Measurements from ENCODE around the gene PPP4R3B.
"Not testable (repeated sequence)": the region's sequence is repeated elsewhere in the genome, so short reads cannot be mapped to it uniquely, and the experiment has no call there.

PPP4R3B gene

GRCh38 chr2:55596795-55597194, 20.6 kb downstream of the PPP4R3B start:
- DNase-seq (ENCODE audit: extremely low read depth in 1 of 2, low read depth in 1 of 2): not testable (repeated sequence)

- DNase-seq (ENCODE audit: extremely low read depth in 1 of 2, low read depth in 1 of 2): no peak
Measured at GRCh38 chr2:55595536-55595935, 21.9 kb downstream of the PPP4R3B start.

- DNase-seq (ENCODE audit: extremely low read depth in 1 of 2, low read depth in 1 of 2): no peak
Measured at GRCh38 chr2:55592130-55592529, 25.3 kb downstream of the PPP4R3B start.

GRCh38 chr2:55590810-55591440, 26.5 kb downstream of the PPP4R3B start:
- DNase-seq (ENCODE audit: extremely low read depth in 1 of 2, low read depth in 1 of 2): no peak

GRCh38 chr2:55585451-55586080, 31.9 kb downstream of the PPP4R3B start:
- no peak for DNase-seq (ENCODE audit: extremely low read depth in 1 of 2, low read depth in 1 of 2)

- DNase-seq (ENCODE audit: extremely low read depth in 1 of 2, low read depth in 1 of 2): no peak
Measured at GRCh38 chr2:55581874-55582547, 35.4 kb downstream of the PPP4R3B start.

- no peak for DNase-seq (ENCODE audit: extremely low read depth in 1 of 2, low read depth in 1 of 2)
Measured at GRCh38 chr2:55581435-55581834, 36.0 kb downstream of the PPP4R3B start.

GRCh38 chr2:55569002-55569401, 48.4 kb downstream of the PPP4R3B start:
- not testable (repeated sequence) for DNase-seq (ENCODE audit: extremely low read depth in 1 of 2, low read depth in 1 of 2)

GRCh38 chr2:55567298-55567697, 50.1 kb downstream of the PPP4R3B start:
- no peak for DNase-seq (ENCODE audit: extremely low read depth in 1 of 2, low read depth in 1 of 2)

- DNase-seq (ENCODE audit: extremely low read depth in 1 of 2, low read depth in 1 of 2): no peak
Measured at GRCh38 chr2:55565613-55566012, 51.8 kb downstream of the PPP4R3B start.

GRCh38 chr2:55560855-55561254, 56.6 kb downstream of the PPP4R3B start:
- DNase-seq (ENCODE audit: extremely low read depth in 1 of 2, low read depth in 1 of 2): no peak

GRCh38 chr2:55556809-55557208, 60.6 kb downstream of the PPP4R3B start:
- no peak for DNase-seq (ENCODE audit: extremely low read depth in 1 of 2, low read depth in 1 of 2)

- DNase-seq (ENCODE audit: extremely low read depth in 1 of 2, low read depth in 1 of 2): no peak
Measured at GRCh38 chr2:55555977-55556376, 61.4 kb downstream of the PPP4R3B start.

GRCh38 chr2:55553321-55553720, 64.1 kb downstream of the PPP4R3B start:
- DNase-seq (ENCODE audit: extremely low read depth in 1 of 2, low read depth in 1 of 2): no peak

GRCh38 chr2:55550368-55551102, 66.9 kb downstream of the PPP4R3B start:
- no peak for DNase-seq (ENCODE audit: extremely low read depth in 1 of 2, low read depth in 1 of 2)

GRCh38 chr2:55547679-55548078, 69.7 kb downstream of the PPP4R3B start:
- not testable (repeated sequence) for DNase-seq (ENCODE audit: extremely low read depth in 1 of 2, low read depth in 1 of 2)

- no peak for DNase-seq (ENCODE audit: extremely low read depth in 1 of 2, low read depth in 1 of 2)
Measured at GRCh38 chr2:55547001-55547400, 70.4 kb downstream of the PPP4R3B start.

- no peak for DNase-seq (ENCODE audit: extremely low read depth in 1 of 2, low read depth in 1 of 2)
Measured at GRCh38 chr2:55530539-55531081, 86.8 kb downstream of the PPP4R3B start.

- no peak for DNase-seq (ENCODE audit: extremely low read depth in 1 of 2, low read depth in 1 of 2)
Measured at GRCh38 chr2:55526174-55526573, 91.2 kb downstream of the PPP4R3B start.

GRCh38 chr2:55524884-55525437, 92.5 kb downstream of the PPP4R3B start:
- DNase-seq (ENCODE audit: extremely low read depth in 1 of 2, low read depth in 1 of 2): no peak

Data from activated CD8-positive, alpha-beta memory T cell treated with anti-CD3 and anti-CD28 coated beads for 1 hour (primary cell).